ENCODE results near the gene SIRT7. TPM values are rescaled to one million over a fixed set of nuclear protein-coding genes. Genes with fewer than 3 reads are reported as not detected.
A peak's percentile ranks its signal among the peaks of the same experiment; 100 is the strongest.

The SIRT7 gene
- total RNA-seq, 1 donor from 2014 or later: 3.7 TPM

- Histone ChIP-seq H3K36me3 (ENCODE audit: control insufficient read depth in 3 of 3, insufficient read depth in 3 of 3, low read length in 3 of 3) (no peaks in the 10 kb centered on the region), H3K4me3 (ENCODE audit: low read length in 3 of 3) (peak overlapping the region in 2 of 3 donors; percentile 45 to 54), H3K9me3 (ENCODE audit: control insufficient read depth in 3 of 3, low read length in 3 of 3) (no peaks in the 10 kb centered on the region), H3K4me1 (ENCODE audit: control insufficient read depth in 3 of 3, insufficient read depth in 3 of 3, low read length in 3 of 3) (peaks cover 13 to 28% (median 27%) of the 10 kb centered on the region in 3 donors), H3K9ac (ENCODE audit: low read depth in 1 of 3, low read length in 3 of 3) (peak overlapping the region in 1 of 3 donors; percentile 40), H3K27ac (ENCODE audit: low read depth, low read length) (no peak overlapping the region), H3K27me3 (ENCODE audit: control insufficient read depth in 3 of 3, insufficient read depth in 3 of 3, low read length in 3 of 3) (peaks cover 23 to 44% (median 36%) of the 10 kb centered on the region in 3 donors)
Observed at GRCh38 chr17:81960130-81960958, 42.4 kb upstream of the SIRT7 start.

- peak overlapping the region in 2 of 3 donors; percentile 54 to 60 for H3K4me3 ChIP-seq (ENCODE audit: low read length in 3 of 3)
- no peak overlapping the region for H3K27ac ChIP-seq (ENCODE audit: low read depth, low read length)
- peak overlapping the region in 2 of 3 donors; percentile 59 to 62 for H3K9ac ChIP-seq (ENCODE audit: low read depth in 1 of 3, low read length in 3 of 3)
- peaks cover 23 to 44% (median 34%) of the 10 kb centered on the region in 3 donors for H3K27me3 ChIP-seq (ENCODE audit: control insufficient read depth in 3 of 3, insufficient read depth in 3 of 3, low read length in 3 of 3)
- H3K9me3 ChIP-seq (ENCODE audit: control insufficient read depth in 3 of 3, low read length in 3 of 3): no peaks in the 10 kb centered on the region
- H3K36me3 ChIP-seq (ENCODE audit: control insufficient read depth in 3 of 3, insufficient read depth in 3 of 3, low read length in 3 of 3): no peaks in the 10 kb centered on the region
- H3K4me1 ChIP-seq (ENCODE audit: control insufficient read depth in 3 of 3, insufficient read depth in 3 of 3, low read length in 3 of 3): peaks cover 13 to 28% (median 27%) of the 10 kb centered on the region in 3 donors
Observed at GRCh38 chr17:81959362-81960129, 41.6 kb upstream of the SIRT7 start.

- H3K4me3 ChIP-seq (ENCODE audit: low read length in 3 of 3): peak overlapping the region in 2 of 3 donors; percentile 54 to 60
Observed at GRCh38 chr17:81958633-81959342, 40.8 kb upstream of the SIRT7 start.

GRCh38 chr17:81957691-81958432 is 39.9 kb upstream of the SIRT7 start:
- no peaks in the 10 kb centered on the region for H3K9me3 ChIP-seq (ENCODE audit: control insufficient read depth in 3 of 3, low read length in 3 of 3)
- H3K36me3 ChIP-seq (ENCODE audit: control insufficient read depth in 3 of 3, insufficient read depth in 3 of 3, low read length in 3 of 3): no peaks in the 10 kb centered on the region
- no peak overlapping the region for H3K27ac ChIP-seq (ENCODE audit: low read depth, low read length)
- peak overlapping the region in 1 of 3 donors; percentile 0 for H3K9ac ChIP-seq (ENCODE audit: low read depth in 1 of 3, low read length in 3 of 3)
- no peak overlapping the region for H3K4me3 ChIP-seq (ENCODE audit: low read length in 3 of 3)
- peaks cover 23 to 44% (median 31%) of the 10 kb centered on the region in 3 donors for H3K27me3 ChIP-seq (ENCODE audit: control insufficient read depth in 3 of 3, insufficient read depth in 3 of 3, low read length in 3 of 3)
- peaks cover 9 to 24% (median 22%) of the 10 kb centered on the region in 3 donors for H3K4me1 ChIP-seq (ENCODE audit: control insufficient read depth in 3 of 3, insufficient read depth in 3 of 3, low read length in 3 of 3)

More at GRCh38 chr17:81958633-81959342, 40.8 kb upstream of the SIRT7 start:
- H3K36me3 ChIP-seq (ENCODE audit: control insufficient read depth in 3 of 3, insufficient read depth in 3 of 3, low read length in 3 of 3): no peaks in the 10 kb centered on the region
- H3K9me3 ChIP-seq (ENCODE audit: control insufficient read depth in 3 of 3, low read length in 3 of 3): no peaks in the 10 kb centered on the region
- H3K4me1 ChIP-seq (ENCODE audit: control insufficient read depth in 3 of 3, insufficient read depth in 3 of 3, low read length in 3 of 3): peaks cover 13 to 28% (median 27%) of the 10 kb centered on the region in 3 donors
- H3K9ac ChIP-seq (ENCODE audit: low read depth in 1 of 3, low read length in 3 of 3): peak overlapping the region in 2 of 3 donors; percentile 59 to 62
- H3K27me3 ChIP-seq (ENCODE audit: control insufficient read depth in 3 of 3, insufficient read depth in 3 of 3, low read length in 3 of 3): peaks cover 23 to 44% (median 33%) of the 10 kb centered on the region in 3 donors
- no peak overlapping the region for H3K27ac ChIP-seq (ENCODE audit: low read depth, low read length)

- H3K36me3 ChIP-seq (ENCODE audit: control insufficient read depth in 3 of 3, insufficient read depth in 3 of 3, low read length in 3 of 3): no peaks in the 10 kb centered on the region
- no peak overlapping the region for H3K9ac ChIP-seq (ENCODE audit: low read depth in 1 of 3, low read length in 3 of 3)
- H3K4me3 ChIP-seq (ENCODE audit: low read length in 3 of 3): no peak overlapping the region
- no peaks in the 10 kb centered on the region for H3K9me3 ChIP-seq (ENCODE audit: control insufficient read depth in 3 of 3, low read length in 3 of 3)
- peaks cover 18 to 34% (median 26%) of the 10 kb centered on the region in 3 donors for H3K27me3 ChIP-seq (ENCODE audit: control insufficient read depth in 3 of 3, insufficient read depth in 3 of 3, low read length in 3 of 3)
- H3K4me1 ChIP-seq (ENCODE audit: control insufficient read depth in 3 of 3, insufficient read depth in 3 of 3, low read length in 3 of 3): peaks cover under 1 to 15% (median 12%) of the 10 kb centered on the region in 3 donors
- H3K27ac ChIP-seq (ENCODE audit: low read depth, low read length): no peak overlapping the region
Observed at GRCh38 chr17:81956607-81957589, 38.9 kb upstream of the SIRT7 start.

GRCh38 chr17:81955756-81956544 is 38.0 kb upstream of the SIRT7 start:
- Histone ChIP-seq H3K4me1 (ENCODE audit: control insufficient read depth in 3 of 3, insufficient read depth in 3 of 3, low read length in 3 of 3) (peaks cover 0 to 14% (median 12%) of the 10 kb centered on the region in 3 donors), H3K36me3 (ENCODE audit: control insufficient read depth in 3 of 3, insufficient read depth in 3 of 3, low read length in 3 of 3) (no peaks in the 10 kb centered on the region), H3K4me3 (ENCODE audit: low read length in 3 of 3) (no peak overlapping the region), H3K9me3 (ENCODE audit: control insufficient read depth in 3 of 3, low read length in 3 of 3) (no peaks in the 10 kb centered on the region), H3K27ac (ENCODE audit: low read depth, low read length) (no peak overlapping the region), H3K9ac (ENCODE audit: low read depth in 1 of 3, low read length in 3 of 3) (no peak overlapping the region), H3K27me3 (ENCODE audit: control insufficient read depth in 3 of 3, insufficient read depth in 3 of 3, low read length in 3 of 3) (peaks cover 18 to 29% (median 26%) of the 10 kb centered on the region in 3 donors)

GRCh38 chr17:81955058-81955681 is 37.2 kb upstream of the SIRT7 start:
- Histone ChIP-seq H3K9ac (ENCODE audit: low read depth in 1 of 3, low read length in 3 of 3) (no peak overlapping the region), H3K4me1 (ENCODE audit: control insufficient read depth in 3 of 3, insufficient read depth in 3 of 3, low read length in 3 of 3) (peaks cover 0 to 10% (median 10%) of the 10 kb centered on the region in 3 donors), H3K36me3 (ENCODE audit: control insufficient read depth in 3 of 3, insufficient read depth in 3 of 3, low read length in 3 of 3) (peaks cover 0 to 5% (median 4%) of the 10 kb centered on the region in 3 donors), H3K9me3 (ENCODE audit: control insufficient read depth in 3 of 3, low read length in 3 of 3) (no peaks in the 10 kb centered on the region), H3K27me3 (ENCODE audit: control insufficient read depth in 3 of 3, insufficient read depth in 3 of 3, low read length in 3 of 3) (peaks cover 13 to 24% (median 21%) of the 10 kb centered on the region in 3 donors), H3K4me3 (ENCODE audit: low read length in 3 of 3) (no peak overlapping the region), H3K27ac (ENCODE audit: low read depth, low read length) (no peak overlapping the region)

Measured in skeletal muscle tissue (tissue), 4 donors.